GM18868 (cell line): ENCODE results near the gene ANKRD33B.
"Not testable (repeated sequence)": the region's sequence is repeated elsewhere in the genome, so short reads cannot be mapped to it uniquely, and the experiment has no call there.

Source experiments
- ATAC-seq: cut with Tn5 transposase; IDR thresholded peaks from one replicate; pipeline ENCODE4 v1.9.1; 2021; ENCODE audit warnings: mild to moderate bottlenecking, moderate library complexity; ENCODE audit not compliant: unreplicated experiment

Gene ANKRD33B

DNA sequence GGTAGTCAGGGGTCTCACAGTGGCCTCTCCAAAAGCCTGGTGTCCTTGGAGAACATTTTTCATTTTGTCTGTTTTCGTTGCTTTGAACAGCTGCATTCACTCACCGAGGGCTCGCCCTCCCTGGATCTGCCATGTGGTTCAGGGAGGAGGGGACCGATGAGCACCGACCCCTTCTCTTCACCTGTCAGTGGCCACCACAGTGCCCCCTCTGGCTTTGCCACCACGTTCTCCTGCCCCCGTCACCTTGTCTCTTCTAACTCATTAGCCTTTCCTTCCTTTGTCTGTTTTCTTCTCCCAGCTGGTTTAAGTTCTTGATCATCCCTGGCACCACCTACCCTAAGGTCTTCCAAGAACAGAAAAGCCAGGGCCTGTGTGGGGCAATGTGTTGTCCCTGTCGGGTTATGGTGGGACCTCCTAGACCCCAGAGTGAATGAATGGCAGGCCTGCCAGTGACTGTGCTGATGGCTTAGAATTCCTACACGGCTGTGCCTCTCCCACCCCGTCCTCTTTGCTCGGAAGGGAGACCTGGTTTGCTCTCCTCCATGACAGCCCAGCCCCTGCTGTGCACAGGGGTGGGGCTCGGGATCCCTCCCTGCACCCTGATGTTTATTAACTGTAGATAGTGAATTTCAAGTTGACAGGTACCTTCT lies 90.0 kb downstream of the ANKRD33B start:
- ATAC-seq, result no peak

DNA sequence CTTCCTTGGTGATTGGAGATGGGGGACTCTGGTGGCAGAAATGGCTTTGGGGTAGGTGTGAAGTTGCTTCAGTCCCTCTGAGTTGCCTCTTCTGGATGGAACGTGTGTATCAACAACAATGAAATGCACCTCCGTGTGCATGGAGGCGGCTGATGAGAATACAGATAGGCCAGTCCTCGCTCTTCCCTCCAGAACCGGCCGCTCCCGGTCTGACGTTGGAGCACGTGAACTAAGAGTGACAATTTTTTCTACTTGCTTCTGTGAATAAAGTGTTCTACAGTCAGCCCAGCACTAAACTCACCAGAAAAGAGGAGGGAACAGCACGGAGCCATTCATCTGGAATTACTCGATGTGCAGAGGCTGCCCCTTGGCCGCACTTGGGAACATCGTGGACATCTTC lies 90.7 kb downstream of the ANKRD33B start:
- no peak for ATAC-seq

DNA sequence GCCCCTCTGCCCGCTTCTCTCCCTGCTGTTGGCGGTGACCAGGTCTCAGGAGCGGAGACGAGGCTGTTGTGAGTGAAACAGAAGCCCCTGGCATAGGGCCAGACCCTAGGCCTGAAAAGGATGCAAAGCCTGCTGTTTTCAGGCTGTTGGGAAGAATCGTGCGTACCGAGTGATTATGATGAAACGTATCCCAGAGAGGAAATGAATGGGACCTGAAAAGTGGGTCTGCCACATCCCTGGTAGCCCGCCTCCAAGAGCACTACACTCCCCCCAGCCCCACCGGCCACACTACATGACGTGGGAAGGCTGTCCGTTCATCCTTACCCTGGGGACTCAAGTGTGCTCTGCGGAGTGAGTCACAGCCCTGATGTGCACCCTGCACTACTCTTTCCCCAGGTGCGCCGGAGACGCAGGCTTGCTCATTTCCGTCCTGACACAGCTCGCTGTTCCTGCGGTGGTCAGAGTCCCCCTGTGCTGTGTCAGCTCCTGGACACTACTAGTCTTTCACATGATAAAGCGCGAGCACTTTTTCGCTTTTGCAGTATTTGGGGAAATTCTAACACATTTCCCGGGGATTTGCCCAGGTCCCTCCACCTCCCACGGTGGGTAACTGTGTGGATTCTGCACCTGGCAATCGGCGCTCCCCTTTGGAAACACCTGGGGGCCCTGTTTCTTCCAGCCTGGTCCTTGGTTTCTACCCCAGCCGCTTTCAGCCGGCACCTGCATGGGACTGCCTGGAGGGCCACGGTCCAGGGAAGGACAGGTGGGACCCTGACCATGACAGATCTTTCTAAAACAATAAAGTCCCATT lies 91.5 kb downstream of the ANKRD33B start:
- ATAC-seq, result no peak

DNA sequence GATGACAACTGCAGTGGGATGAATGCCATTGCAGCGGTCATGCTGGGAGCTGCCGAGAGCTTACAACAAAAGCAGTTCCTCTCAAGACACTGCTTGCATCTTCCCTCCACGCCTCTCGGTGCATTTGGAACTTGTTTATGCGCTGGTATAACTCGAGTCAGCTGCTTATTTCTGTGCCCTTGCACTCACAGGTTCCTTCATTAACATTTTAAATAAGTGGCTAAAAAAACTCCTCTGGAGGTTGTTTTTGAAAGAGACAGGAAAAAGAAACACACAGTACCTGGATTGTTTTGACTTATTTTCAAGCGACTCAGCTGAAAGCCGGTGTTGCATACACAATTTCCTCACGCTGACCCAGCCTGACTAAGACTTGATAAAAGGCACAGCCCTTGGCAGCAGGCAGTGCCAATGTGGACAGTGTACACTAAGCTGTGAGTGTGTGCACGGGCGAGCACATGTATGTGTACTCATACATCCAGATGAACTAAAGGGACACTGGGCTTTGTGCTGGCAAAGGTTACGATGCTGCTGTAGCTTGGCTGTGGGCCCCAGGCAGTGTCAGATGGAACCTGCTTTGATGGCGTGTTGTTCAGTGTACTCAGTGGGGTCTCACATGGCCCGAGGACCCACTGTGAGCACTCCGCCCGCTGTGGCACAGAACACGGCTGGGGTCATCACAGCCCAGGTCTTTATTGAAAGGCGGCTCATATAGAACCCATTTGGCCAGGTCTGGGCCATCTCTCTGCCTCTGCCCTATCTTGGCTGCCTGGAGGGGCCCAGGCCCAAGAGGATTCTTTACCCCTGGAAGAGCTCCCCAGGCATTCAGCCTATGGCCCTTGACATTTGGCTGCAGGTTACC lies 92.3 kb downstream of the ANKRD33B start:
- ATAC-seq, result no peak

DNA sequence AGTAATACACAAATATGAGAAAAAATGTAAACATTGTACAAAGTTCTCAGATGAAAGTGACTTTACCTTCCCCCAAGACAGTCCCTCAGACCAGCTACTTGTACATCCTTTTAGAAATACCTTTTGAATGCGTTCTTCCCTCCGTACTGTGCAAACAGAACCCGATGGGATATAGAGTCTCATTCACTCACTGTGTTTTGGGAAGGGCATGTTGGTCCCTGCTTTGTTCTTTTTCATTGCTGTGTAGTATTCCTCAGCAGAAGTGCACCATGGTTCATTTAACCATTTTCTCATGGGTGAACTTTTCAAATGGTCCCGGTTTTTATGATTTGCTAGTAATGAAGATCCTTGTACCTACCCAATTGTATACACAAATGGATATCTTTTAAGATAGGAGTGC lies 94.4 kb downstream of the ANKRD33B start:
- ATAC-seq, result no peak

DNA sequence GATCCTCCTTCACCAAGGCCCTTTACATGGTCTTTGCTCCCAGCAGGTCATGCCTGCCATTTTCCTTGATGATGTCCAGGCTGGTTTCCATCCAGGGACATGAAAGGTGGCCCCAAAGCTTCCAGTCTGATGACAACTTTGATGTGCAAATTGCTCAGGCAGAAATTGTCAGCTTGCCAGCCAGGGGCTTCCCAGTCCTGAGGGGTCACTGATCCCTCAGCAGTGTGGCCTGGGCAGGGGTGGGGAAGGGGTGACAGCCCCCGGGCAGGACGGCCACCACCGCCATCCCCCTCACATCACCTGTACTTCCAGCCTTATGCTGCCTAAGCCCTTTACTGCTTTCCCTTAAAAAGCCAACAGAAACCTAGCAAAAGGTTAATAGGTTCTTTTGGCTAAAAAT lies 96.3 kb downstream of the ANKRD33B start:
- ATAC-seq, result no peak

DNA sequence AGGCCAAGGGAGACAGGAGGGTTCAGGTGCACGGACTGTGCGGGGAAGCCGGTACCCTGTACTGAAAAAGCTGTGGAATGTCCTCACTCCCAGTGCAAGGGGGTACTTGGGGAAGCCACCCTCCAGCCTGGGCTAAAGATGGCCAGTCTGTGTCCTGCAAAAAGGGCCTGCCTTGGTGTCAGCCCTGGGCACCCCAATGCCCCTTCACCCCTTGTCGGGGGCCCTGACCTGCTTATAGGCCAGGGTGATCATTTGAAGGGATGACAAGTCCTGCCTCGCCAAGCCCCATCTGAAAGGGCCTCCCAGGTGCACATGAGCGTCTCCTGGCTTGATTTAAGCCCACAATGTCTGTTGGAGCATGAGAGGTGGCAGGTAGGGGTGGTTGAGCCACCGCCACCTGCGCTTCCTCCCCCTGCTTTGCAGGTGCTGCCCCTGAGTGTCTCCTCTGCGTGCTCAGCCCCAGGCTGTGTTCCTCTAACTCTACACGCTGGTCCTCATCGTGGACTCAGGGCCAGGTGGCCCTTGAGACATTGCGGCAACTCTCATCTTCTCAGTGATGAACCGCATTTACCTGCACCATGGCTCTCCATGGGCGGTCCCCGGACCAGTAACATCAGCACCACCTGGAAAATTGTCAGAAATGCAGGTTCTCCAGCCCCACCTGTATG lies 97.0 kb downstream of the ANKRD33B start:
- no peak for ATAC-seq

DNA sequence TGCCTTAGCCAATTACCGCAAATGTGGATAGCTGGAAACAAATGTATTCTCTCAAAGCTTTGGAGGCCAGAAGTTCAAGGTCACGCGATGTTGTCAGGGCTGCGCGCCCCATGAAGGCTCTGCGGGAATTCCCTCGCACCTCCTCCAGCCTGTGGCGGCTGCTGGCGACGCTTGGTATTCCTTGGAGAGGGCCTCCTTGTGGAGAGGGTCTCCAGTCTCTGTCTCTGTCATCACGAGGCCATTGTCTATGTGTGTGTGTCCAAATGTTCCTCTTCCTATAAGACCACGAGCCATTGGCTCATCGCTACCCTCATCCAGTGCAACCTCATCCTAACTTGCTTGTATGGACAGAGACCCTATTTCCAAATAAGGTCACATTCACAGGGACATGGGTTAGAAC lies 97.5 kb downstream of the ANKRD33B start:
- no peak for ATAC-seq

DNA sequence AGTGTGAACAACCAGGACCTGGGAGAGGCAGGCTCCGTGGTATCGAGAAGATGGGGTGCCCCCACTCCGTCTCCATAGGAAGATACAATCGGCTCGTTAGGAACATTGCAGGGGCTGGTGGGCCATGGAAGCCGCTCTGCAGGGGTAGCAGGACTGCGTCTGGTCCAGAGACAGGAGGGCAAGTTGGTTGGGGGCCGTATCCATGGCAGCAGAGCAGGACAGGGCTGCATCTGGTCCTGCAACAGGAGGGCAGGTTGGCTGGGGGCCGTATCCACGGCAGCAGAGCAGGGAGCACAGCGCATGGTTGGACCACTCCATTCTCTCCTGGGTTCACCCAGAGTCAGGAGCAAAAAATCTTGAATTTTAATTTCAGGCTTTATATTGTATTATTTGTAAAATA lies 98.2 kb downstream of the ANKRD33B start:
- no peak for ATAC-seq

DNA sequence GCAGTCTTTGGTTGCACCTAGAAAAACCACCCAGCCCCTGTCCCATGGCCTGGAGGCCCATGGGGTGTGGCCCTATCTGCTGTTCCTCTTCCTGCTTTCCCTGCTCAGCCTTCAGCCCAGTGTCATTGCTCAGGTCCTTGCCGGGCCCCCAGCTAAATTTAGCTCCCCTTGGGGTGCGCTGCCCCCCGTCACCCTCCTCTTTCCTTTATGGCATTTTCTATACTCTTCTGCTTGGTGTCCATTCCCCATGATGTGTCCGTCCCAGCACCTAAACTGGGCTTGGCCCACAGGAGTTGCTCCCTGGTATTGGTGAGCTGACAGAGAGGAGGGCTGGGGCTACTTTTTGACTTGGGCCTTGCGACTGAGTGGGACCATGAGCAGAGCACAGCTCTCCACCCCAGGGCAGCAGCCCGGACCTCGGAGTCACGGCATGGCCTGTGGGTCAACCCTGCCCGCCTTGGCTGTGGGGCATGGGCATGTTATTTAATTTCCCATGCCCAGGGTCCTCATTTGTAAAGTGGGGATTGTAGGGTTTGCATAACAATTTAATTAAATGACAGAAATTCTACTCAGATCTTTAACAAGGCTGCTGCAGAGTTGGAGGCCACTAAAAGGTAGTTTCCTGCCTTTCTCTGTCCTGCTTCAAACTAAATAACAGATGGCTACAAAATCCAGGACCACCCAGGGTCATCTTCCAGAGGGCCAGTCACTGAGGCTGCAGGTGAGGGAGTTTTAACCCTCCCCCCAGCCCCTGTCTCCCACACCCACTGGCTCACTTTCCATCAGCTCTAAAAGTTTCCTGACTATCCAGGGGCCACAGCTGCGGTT lies 99.0 kb downstream of the ANKRD33B start:
- ATAC-seq, result no peak

DNA sequence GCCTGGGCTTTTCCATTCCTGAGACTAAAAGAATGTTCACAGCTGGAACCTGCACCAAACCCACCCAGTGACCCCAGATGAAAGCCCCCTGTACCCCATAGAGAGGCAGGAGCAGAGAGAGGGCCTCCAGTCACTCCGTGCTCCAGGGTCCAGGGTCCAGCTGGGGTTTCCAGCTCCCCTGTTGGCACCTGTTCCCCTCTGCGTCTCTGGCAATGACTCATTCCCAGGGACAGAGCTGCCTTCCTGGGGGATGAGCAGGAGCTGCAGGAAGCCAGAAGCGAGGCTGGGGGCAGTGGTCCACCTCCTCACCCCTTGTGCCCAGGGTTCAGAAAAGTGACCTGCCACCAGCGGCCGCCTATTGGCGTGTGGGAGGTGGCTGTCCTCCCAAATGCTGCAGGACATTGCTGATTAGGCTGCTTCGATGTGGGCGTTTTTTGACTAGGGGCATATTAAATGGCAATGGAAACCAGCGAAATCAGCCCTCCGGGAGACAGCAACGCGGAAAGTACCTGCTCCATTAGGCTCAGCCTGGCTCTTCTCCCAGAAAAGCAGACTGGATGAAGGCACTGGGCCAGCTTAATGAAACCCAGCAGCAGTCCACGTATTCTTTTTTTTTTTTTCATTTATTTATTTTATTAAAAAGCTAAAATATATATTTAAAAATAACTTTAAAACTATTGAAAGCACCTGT lies 99.8 kb downstream of the ANKRD33B start:
- no peak for ATAC-seq

DNA sequence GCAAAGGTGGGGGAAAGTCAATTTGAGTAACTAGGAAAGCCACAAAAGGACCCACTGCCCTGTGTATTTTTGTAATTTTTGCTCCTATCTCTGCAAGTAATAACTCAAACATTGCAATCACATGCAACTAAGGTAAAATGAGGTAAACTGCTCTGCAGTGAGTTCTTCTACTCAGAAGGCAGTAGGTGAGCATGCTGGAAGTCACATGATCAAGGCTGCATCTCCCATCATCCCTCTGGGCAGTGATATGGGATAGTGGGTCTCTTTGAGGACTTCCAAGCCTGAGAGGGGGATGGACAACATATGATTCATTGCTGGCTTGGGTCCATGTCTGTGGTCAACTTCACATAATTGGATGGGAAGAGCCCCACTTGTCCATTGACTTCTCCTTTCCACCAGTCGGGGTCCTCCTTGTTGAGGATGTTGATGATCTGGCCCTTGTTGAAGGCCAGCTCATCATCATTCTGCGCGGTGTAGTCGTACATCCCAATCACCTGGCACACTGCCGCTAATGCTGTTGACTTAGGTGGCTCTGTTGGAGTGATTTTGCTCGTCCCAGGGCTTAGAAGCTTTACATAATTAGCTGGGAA lies 100.4 kb downstream of the ANKRD33B start:
- ATAC-seq, result not testable (repeated sequence)

DNA sequence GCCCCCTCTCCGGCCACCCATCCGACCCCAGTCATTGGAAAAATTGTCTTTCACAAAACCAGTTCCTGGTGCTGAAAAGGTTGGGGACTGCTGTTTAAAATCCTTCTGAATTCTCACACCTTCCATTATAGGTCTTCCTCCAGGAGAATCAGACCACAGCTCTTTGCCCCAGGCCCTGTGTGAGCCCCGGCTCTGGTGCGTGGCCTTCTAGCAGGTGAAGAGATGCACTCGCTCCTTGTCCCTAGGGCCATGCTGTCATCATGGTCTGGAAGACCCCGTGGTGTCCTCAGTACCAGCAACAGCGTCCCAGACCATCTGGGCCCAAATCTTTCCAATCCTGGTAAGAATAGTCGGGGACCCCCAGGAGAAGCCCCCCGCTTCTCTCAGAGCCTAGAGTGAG lies 101.9 kb downstream of the ANKRD33B start:
- ATAC-seq, result no peak

DNA sequence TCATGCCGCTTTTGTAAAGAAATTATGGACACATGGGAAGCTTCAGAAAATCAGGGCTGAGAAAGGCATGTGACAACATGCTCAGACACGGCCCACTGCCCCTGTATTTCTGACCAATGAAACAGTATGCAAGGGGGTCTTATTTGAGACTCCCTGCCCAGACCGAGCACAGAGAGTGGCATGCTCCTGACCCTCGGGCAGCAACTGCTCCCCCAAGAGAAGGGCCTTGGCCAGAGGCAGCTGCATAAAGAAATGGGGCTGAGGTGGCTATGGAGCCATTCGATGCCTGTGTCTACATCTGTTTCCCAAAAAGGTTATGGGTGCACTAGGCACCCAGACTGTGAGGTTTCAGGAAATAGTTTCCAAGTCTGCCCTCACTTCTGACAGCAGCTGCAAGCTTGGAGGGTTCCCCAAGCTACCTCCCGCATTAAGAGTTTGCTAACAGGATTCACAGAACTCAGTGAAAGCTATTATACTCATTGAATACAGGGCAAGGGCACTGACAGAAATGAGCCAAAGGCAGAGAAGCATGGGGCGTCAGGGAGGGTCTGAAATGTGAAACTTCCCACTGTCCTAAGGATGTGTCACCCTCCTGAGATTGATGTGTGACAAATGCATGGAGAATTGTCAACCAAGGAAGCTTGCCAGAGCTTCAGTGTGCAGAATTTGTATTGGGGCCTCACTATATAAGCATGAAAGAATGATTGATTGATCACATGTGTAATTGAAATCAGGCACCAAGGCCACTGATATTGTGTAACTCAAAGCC lies 102.8 kb downstream of the ANKRD33B start:
- ATAC-seq, result no peak

DNA sequence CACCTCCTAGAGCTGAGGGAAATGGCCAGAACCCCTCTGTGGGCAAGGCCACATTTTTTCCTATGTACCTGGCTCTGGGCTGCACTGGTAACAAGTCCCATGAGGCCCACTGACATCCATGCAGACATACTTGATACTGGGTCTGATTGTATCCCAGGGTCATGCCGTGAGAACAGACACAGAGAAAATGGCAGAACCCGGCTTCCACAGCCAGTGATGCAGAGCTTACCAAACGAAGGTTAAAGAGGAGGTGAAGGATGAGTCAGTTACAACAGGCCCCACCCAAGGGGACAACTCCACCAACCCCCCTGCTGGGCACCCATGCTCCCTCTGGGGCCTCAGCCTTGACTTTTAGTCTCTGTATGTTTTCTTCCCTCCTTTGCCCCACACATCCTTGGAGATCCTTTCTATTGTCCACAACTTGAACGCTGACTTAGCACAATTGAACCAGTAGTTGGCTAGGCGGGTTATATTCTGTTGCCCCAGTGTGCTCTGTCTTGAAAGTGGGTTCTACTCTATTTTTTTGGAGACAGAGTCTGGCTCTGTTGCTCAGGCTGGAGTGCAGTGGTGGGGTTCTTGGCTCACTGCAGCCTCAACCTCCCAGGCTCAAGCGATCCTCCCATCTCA lies 103.7 kb downstream of the ANKRD33B start:
- no peak for ATAC-seq

DNA sequence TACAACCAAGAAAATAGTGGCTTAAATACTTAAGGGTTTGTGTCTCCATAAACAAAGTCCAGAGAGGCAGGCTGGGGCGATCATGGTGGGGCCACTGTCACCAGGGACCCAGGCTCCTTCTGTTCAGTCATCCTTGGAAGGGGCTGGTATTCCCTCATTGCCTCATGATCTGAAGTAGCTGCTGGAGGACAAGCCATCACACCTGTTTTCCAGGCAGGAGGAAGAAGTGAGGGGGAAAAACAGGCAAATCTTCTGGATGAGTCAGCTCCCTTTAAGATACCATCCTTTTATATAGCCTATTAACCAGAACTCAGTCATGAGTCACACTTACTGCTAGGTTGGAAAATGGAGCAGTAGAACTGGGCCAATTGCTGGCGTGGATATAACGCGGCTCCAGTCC lies 104.8 kb downstream of the ANKRD33B start:
- ATAC-seq, result no peak

DNA sequence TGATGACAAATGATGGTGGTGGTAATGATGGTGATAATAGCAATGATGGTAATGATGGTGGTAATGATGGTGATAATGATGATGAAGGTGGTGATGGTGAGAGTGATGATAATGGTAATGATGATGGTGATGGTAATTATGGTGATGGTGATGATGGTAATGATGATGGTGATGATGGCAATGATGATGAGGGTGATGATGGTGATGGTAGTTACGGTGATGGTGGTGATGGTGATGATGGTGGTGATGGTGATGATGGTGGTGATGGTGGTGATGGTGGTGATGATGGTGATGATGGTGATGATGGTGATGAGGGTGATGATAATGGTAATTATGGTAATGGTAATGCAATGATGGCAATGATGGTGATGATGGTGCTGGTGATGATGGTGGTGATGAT lies 106.1 kb downstream of the ANKRD33B start:
- no peak for ATAC-seq
